Stromal cell of bone marrow (primary cell): ENCODE data around the gene RPS13.
"Not testable (repeated sequence)": the region's sequence is repeated elsewhere in the genome, so short reads cannot be mapped to it uniquely, and the experiment has no call there.

Source experiments
- DNase-seq: peaks from one replicate; pipeline ENCODE4 v3.0.0-alpha.2; 2012; ENCODE audit warnings: low read depth

The RPS13 gene

DNA sequence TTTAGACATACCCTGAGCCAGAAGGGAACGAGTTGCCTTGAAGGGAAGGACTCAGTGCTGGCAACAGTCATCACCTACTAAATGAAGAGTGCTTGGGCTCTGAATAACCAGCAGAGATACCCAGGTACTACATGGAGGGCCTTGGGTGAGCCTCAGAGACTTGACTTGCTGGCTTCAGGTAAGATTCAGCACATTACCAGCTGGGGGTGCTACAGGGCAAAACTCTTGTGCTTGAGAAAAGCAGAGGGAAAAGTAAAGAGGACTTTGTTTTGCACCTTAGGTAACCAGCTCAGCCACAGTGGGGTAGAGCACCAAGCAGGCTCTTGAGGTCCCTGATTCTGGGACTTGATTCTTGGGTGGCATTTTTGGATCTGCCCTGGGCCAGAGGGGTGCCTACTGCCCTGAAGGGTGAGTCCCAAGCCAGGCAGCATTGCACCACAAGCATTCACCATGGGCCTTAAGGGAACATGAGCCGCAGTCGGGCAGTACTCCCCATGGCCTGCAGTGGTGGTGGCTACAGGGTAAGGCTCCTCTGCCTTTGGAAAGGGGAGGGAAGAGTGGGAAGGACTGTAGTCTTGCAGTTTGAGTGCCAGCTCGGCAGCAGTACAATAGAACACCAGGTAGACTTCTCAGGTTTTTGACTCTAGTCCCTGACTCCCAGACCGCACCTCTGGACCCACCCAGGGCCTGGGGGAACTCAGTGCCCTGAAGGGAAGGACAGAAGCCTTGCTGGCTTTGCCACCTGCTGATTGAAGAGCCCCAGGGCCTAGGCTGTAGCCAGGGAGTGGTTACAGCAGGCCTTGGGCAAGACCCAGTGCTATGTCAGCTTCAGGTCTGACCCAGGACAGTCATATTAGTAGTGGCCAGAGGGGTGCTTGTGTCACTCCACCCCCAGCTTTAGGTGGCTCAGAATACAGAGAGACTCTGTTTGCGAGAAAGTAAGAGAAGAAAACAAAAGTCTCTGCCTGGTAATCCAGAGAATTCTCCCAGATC lies 40.5 kb downstream of the RPS13 start:
- DNase-seq, result no peak

DNA sequence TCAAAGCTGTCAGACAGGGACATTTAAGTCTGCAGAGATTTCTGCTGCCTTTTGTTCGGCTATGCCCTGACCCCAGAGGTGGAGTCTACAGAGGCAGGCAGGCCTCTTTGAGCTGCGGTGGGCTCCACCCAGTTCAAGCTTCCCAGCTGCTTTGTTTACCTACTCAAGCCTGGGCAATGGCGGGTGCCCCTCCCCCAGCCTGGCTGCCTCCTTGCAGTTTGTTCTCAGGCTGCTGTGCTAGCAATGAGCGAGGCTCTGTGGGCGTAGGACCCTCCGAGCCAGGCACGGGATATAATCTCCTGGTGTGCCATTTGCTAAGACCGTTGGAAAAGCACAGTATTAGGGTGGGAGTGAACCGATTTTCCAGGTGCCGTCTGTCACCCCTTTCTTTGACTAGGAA lies 43.4 kb downstream of the RPS13 start:
- DNase-seq, result not testable (repeated sequence)

DNA sequence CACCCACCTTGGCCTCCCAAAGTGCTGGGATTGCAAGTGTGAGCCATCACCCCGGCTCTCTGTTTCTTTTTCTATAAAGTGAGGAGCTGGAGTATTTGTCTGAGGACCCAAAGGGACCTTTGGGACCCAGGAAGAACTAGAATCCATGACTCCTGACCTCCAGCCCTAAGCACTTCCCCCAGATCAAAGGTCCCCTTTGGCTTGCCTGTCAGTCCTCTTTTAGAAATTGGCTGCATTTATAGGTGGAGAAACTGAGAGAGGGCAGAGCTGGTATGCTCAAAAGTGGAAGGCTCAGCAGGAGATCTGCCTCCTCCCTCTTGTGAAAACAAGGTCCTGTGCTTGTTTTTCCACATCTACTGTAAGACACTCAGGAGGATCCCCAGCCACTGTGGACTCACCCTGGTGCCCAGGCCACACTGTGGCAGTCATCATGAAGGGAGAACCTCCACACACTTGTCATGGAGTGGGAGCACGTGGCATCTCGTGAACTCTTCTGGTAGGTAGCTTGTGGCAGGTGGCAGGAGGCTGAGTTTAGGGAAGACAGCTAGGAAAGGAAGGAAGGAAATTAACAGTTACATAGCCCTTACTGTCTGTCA lies 50.9 kb downstream of the RPS13 start:
- DNase-seq, result no peak

DNA sequence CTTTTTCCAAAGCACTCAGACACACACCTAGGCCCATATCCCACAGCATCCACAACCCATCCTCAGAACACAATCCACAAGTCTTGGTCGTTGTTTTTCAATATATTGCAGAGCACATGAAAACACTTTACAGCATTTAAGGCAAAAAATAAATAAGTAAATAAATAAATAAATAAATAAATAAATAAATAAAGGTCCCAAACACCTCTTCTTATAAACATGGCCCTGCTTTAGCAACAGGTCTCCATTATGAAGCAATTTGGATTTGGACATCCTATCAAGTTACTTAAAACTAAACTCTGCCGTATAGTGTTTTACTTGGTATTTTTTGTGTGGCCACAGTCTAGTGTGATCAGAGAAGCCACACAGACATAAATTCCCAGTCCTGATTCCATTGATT lies 52.5 kb downstream of the RPS13 start:
- DNase-seq, result no peak
